Neuron (in vitro differentiated cells): ENCODE measurements around the gene SLC8A3.

ENCODE experiments used
- H2AFZ ChIP-seq: one replicate; pipeline ENCODE4 v1.6.1; 2013; ENCODE audit warnings: low read depth, mild to moderate bottlenecking, inconsistent platforms, low read length, moderate library complexity
- H3K27me3 ChIP-seq: one replicate; pipeline ENCODE4 v1.6.1; 2013; ENCODE audit warnings: low read length; ENCODE audit not compliant: insufficient read depth
- H3K36me3 ChIP-seq: one replicate; pipeline ENCODE4 v1.6.1; 2013; ENCODE audit warnings: low read length; ENCODE audit not compliant: insufficient read depth
- H3K4me1 ChIP-seq: one replicate; pipeline ENCODE4 v1.6.1; 2013; ENCODE audit warnings: low read length; ENCODE audit not compliant: insufficient read depth
- H3K4me3 ChIP-seq: 2 replicates; pipeline ENCODE4 v1.5.1; 2013; ENCODE audit warnings: mild to moderate bottlenecking, low read length, moderate library complexity
- H3K9me3 ChIP-seq: one replicate; pipeline ENCODE4 v1.6.1; 2013; ENCODE audit warnings: low read length

SLC8A3 gene

GRCh38 chr14:70094631-70095030 lies 94.1 kb downstream of the SLC8A3 start:
- H3K4me3 ChIP-seq: no peak overlapping the region
- H3K9me3 ChIP-seq: no peaks in the 10 kb centered on the region
- no peak overlapping the region for H2AFZ ChIP-seq

GRCh38 chr14:70094106-70094505 lies 94.6 kb downstream of the SLC8A3 start:
- Histone ChIP-seq H2AFZ (no peak overlapping the region), H3K9me3 (no peaks in the 10 kb centered on the region), H3K36me3 (no peaks in the 10 kb centered on the region), H3K4me1 (peaks cover 2% of the 10 kb centered on the region), H3K27me3 (peaks cover 5% of the 10 kb centered on the region), H3K4me3 (no peak overlapping the region)

More at GRCh38 chr14:70094631-70095030, 94.1 kb downstream of the SLC8A3 start:
- Histone ChIP-seq H3K4me1 (peaks cover 2% of the 10 kb centered on the region), H3K36me3 (no peaks in the 10 kb centered on the region), H3K27me3 (peaks cover 9% of the 10 kb centered on the region)

- peaks cover 5% of the 10 kb centered on the region for H3K27me3 ChIP-seq
- peaks cover 2% of the 10 kb centered on the region for H3K4me1 ChIP-seq
- H3K4me3 ChIP-seq: no peak overlapping the region
- H2AFZ ChIP-seq: no peak overlapping the region
- H3K36me3 ChIP-seq: no peaks in the 10 kb centered on the region
- no peaks in the 10 kb centered on the region for H3K9me3 ChIP-seq
Observed at GRCh38 chr14:70093156-70093555, 95.6 kb downstream of the SLC8A3 start.

- Histone ChIP-seq H3K4me1 (no peaks in the 10 kb centered on the region), H3K27me3 (peaks cover 9% of the 10 kb centered on the region), H3K36me3 (no peaks in the 10 kb centered on the region), H3K9me3 (no peaks in the 10 kb centered on the region), H3K4me3 (no peak overlapping the region), H2AFZ (no peak overlapping the region)
Observed at GRCh38 chr14:70087380-70087697, 101.4 kb downstream of the SLC8A3 start.

- Histone ChIP-seq H3K4me3 (no peak overlapping the region), H2AFZ (no peak overlapping the region), H3K36me3 (no peaks in the 10 kb centered on the region), H3K9me3 (no peaks in the 10 kb centered on the region), H3K27me3 (peaks cover 9% of the 10 kb centered on the region), H3K4me1 (no peaks in the 10 kb centered on the region)
Observed at GRCh38 chr14:70086685-70087379, 101.9 kb downstream of the SLC8A3 start.

GRCh38 chr14:70084226-70084625 lies 104.5 kb downstream of the SLC8A3 start:
- no peaks in the 10 kb centered on the region for H3K4me1 ChIP-seq
- peaks cover 9% of the 10 kb centered on the region for H3K27me3 ChIP-seq
- H3K9me3 ChIP-seq: no peaks in the 10 kb centered on the region
- H2AFZ ChIP-seq: no peak overlapping the region
- no peaks in the 10 kb centered on the region for H3K36me3 ChIP-seq
- no peak overlapping the region for H3K4me3 ChIP-seq

- H3K36me3 ChIP-seq: no peaks in the 10 kb centered on the region
- no peak overlapping the region for H2AFZ ChIP-seq
- H3K27me3 ChIP-seq: peaks cover 9% of the 10 kb centered on the region
- no peaks in the 10 kb centered on the region for H3K4me1 ChIP-seq
- no peak overlapping the region for H3K4me3 ChIP-seq
- H3K9me3 ChIP-seq: no peaks in the 10 kb centered on the region
Observed at GRCh38 chr14:70082394-70082793, 106.4 kb downstream of the SLC8A3 start.

DNA sequence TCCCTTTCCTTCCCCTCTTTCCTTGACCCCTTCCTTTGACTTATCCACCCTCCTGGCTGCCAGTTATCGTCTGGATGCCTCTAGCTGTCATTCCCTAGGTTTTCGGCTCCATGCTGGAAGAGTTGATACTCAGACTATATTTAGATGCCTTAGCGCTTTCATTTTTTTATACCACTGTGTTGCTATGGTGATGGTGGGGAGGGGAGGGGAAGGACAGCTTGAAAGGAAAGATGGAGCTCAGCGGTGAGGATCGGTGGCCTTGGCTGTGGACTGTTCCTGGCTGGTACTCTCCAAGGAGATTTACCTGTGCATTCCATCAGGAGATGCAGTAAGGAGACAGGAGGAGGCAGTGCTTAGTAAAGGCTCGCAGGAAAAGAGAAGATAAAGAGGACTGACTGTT lies 108.7 kb downstream of the SLC8A3 start:
- Histone ChIP-seq H2AFZ (no peak overlapping the region), H3K27me3 (peaks cover 9% of the 10 kb centered on the region), H3K9me3 (no peaks in the 10 kb centered on the region), H3K36me3 (no peaks in the 10 kb centered on the region), H3K4me1 (no peaks in the 10 kb centered on the region), H3K4me3 (no peak overlapping the region)

GRCh38 chr14:70078329-70078728 lies 110.4 kb downstream of the SLC8A3 start:
- peaks cover 4% of the 10 kb centered on the region for H3K27me3 ChIP-seq
- H3K36me3 ChIP-seq: no peaks in the 10 kb centered on the region
- H3K9me3 ChIP-seq: no peaks in the 10 kb centered on the region
- H3K4me3 ChIP-seq: no peak overlapping the region
- H3K4me1 ChIP-seq: no peaks in the 10 kb centered on the region
- no peak overlapping the region for H2AFZ ChIP-seq

DNA sequence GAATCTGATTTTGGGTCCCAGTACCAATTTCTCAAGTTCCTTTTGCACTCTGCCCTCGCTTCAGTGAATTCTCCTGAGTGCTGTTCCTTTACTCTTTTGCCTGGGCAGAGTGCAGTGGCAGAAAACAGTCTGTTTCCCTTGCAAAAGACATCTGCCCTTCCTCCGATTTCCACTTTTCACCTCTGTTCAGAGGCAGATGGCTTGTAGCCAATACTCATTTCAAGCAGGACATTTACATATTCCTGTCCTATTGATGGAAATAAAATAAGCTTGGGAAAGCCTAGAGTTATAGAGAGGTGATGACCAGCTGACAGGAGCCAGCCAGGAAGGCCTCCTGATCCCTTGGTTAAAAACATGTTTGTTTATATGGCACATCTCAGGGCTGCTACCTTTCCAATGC lies 111.0 kb downstream of the SLC8A3 start:
- no peaks in the 10 kb centered on the region for H3K4me1 ChIP-seq
- H3K36me3 ChIP-seq: no peaks in the 10 kb centered on the region
- H2AFZ ChIP-seq: no peak overlapping the region
- H3K27me3 ChIP-seq: peaks cover 3% of the 10 kb centered on the region
- H3K9me3 ChIP-seq: no peaks in the 10 kb centered on the region
- no peak overlapping the region for H3K4me3 ChIP-seq

- Histone ChIP-seq H3K9me3 (no peaks in the 10 kb centered on the region), H3K36me3 (no peaks in the 10 kb centered on the region), H3K4me1 (no peaks in the 10 kb centered on the region), H3K27me3 (peaks cover under 1% of the 10 kb centered on the region), H2AFZ (no peak overlapping the region), H3K4me3 (no peak overlapping the region)
Observed at GRCh38 chr14:70077005-70077404, 111.7 kb downstream of the SLC8A3 start.

GRCh38 chr14:70073924-70074566 lies 114.7 kb downstream of the SLC8A3 start:
- Histone ChIP-seq H3K27me3 (peaks cover 9% of the 10 kb centered on the region), H3K9me3 (no peaks in the 10 kb centered on the region), H3K36me3 (no peaks in the 10 kb centered on the region), H3K4me3 (no peak overlapping the region), H2AFZ (no peak overlapping the region), H3K4me1 (peaks cover 2% of the 10 kb centered on the region)

DNA sequence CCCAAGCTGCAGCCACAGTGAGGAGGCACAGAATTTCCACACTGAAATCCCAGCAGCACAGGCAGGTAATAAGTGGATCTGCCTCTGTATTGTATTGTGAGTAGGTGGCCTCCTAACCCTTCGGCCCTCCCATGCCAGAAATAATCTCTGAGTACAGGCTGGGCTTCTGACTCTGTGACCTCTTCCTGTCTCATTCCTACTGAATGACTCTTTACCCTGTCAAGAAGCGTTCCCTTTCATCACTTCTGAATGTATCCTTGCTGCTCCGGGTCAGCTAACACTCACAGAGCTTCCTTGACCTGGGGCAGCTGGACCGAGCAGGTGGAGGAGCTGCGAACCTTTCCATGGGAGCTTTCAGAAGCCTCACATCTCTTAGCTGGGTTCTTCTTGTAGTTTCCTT lies 119.6 kb downstream of the SLC8A3 start:
- Histone ChIP-seq H3K36me3 (no peaks in the 10 kb centered on the region), H3K27me3 (peaks cover 11% of the 10 kb centered on the region), H3K4me1 (peaks cover 3% of the 10 kb centered on the region), H2AFZ (no peak overlapping the region), H3K4me3 (no peak overlapping the region), H3K9me3 (peaks cover 2% of the 10 kb centered on the region)

DNA sequence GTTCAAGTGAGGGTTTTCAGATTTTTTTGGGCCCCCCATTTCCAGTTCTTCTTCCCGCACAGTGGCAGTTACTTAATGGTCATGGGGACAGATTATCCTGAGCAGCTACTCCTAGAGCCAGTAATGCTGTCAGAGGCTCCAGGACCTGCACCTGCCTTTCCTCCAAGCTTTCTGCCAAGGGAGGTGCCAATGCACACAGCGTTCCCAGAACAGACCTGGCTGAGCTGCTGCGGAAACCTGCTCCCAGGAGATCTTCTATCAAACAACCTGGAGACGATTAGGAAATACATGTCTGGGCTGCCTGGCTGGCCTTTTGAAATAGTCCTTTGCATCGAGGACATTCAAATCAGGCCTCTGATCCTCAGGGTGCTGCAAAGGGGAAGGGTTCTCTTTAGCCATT lies 120.9 kb downstream of the SLC8A3 start:
- no peak overlapping the region for H2AFZ ChIP-seq
- H3K4me1 ChIP-seq: peaks cover 3% of the 10 kb centered on the region
- H3K4me3 ChIP-seq: no peak overlapping the region
- H3K36me3 ChIP-seq: no peaks in the 10 kb centered on the region
- H3K27me3 ChIP-seq: peaks cover 12% of the 10 kb centered on the region
- peaks cover 2% of the 10 kb centered on the region for H3K9me3 ChIP-seq
